HG02884 (cell line): ENCODE results near the gene ATP10D.

Experiments
- ATAC-seq: cut with Tn5 transposase; IDR thresholded peaks from one replicate; pipeline ENCODE4 v1.9.1; 2021; ENCODE audit warnings: mild to moderate bottlenecking, moderate library complexity; ENCODE audit not compliant: unreplicated experiment

ATP10D gene

DNA sequence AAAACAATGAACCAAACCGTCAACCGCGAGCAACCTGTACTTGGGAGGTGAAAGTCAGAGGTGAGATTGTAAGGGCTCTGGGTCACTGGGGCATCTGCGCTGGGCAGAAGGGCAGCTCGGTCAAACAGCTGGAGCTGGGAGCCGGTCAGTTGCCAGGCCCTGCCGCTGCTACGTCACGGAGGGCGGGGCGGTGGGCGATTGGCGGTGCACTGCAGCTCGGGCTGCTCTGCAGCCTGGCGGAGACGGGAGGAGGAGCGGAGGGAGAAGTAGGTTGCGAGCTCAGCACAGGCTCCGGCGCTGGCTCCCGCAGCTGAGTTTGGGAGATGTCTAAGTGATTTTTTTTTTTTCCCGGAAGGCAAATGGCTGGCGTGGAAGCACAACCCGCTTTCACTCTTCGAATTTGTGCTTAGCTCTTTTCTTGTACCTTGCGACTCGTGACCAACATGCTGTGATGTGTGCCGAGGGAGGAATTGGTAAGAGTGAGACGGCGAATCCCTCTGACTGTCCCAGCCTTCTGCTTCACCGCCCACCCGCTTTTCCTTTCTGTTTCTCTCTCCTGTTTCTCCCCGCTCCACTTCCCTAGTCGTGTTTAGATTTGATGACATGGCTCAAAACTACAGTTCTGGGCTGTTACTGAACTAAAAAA is at the start of gene ATP10D:
Gene ATP10D (plus strand): TSS at position 229 of the 646 bp plus-strand sequence. CDS start 27,266 bp downstream, outside the sequence.
- ATAC-seq, result peak; percentile 95

DNA sequence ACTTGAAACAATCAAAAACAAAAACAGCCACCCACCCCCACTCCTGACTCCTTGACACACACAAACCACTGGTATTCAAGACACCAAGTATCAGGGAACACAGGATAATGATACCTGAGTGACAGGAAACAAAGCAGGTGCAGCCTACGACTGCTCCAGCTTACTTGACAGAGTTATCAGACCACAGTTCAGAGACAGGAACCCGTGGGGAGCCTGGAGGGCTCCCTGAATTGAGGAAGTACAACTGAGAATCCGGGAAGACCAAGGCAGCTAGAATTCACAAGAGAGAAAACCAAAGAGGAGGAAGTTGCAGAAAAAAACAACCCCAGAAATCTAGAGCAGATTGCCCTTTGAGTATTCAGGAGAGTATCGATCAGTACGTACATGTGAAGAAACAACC is 42.1 kb upstream of the ATP10D start:
- peak; percentile 67 for ATAC-seq

DNA sequence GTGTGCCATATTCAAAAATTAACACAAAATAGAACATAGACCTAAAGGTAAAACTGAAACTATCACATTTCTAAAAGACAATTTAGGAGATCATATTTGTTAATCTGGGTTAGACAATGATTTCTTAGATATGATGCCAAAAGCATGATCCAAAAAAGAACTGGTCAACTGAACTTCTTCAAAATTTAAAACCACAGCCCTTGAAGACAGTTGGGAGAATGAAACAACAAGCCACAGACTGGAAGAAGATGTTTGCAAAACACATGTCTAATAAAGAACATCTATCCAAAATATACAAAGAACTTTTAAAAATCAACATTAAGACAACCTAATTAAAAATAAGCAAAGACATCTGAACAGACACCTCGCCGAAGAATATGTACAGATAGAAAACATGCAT is 41.0 kb upstream of the ATP10D start:
- no peak for ATAC-seq

DNA sequence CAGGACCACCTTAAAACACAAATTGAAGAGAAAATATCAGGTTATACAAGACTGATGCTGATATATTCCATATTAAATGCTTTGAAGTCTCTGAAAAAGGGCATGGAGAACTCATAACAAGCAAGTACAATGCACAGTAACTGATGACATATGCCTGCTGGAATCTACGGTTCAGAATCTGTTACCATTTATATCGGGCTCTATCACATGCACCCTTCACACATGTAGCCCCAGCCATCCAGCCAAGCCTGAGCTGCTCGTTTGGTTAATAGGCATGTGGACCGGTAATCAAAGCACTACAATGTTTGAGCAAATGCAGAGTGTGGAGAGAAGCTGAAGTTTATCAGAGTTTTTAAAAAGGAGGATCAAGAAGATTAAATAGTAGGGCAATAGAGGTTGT is 33.4 kb upstream of the ATP10D start:
- ATAC-seq, result no peak

DNA sequence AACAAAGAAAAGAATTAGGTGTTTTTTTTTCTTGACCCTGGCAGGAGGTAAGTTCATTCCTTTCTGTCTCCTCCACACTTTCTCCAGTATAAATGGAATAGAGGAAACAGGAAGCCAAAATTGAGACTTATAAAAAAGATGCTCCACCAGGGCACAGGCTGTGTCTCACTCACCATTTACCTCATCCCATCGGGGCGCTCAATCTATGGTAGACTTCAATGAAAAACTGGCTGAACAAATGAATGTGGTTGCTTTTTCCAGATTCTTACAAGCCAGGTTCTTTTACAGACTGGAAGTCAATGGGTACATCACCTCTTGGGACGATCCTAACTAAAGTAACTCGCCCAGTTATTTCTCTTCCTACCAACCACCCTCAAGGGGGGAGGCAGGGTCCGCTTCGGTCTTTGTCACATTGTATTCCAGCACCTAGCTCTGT is 22.3 kb upstream of the ATP10D start:
- ATAC-seq, result peak; percentile 26

DNA sequence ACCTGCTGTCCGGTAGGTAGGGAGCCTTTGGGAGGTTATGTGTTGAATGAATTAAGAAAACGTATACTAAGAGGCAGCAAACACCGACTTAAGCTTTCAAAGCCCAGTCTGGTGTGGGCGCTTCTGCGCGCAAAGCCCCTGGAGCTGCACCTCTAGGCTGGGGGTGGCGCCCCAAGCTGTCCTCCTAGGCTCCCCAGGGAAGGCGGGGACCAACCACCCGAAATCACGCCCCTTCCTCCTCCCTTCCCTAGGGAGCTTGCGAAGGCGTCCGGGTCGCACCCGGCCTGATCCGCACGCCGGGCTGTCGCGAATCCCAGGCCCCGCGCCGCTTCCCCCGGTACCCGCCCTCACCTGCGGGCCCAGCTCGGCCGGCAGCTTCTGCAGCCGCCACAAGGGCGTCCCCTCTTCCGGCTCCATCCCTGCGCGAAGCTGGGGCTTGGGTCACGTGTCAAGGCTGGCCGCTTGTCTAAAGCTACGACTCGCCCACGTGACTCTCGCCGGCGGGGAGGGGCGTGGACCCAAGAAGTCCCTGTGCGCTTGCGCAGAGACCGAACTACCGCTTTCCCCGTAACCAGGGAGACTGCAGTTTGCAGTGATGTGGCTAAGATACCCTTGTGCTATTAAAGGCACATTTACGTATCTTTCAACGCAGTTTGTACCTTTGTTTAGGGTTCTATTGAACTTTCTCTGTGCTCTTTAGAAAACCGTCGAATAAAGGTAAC is 21.7 kb upstream of the ATP10D start, which contains the start of gene COMMD8:
Gene COMMD8 (minus strand): TSS at position 468 of the 722 bp plus-strand sequence. CDS start 51 bp downstream, at position 417.
- ATAC-seq, result peak; percentile 86

DNA sequence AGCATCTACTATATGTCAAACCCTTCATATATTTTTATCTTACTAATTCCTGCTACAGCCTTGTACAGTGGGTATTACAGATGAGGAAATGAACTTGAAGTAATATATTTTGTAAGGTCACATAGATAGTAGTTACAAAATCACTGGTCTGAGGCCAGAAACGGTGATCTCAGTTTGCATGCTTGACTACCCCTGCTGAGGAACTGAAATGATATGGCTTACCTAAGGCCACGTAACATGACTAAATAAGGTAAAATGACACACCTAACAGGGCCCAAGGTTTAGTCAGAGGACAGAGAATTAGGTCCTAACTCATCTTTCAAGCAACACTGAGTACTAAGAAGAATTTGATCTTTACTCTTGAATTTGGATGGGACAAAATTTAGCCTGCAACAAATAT is 20.1 kb upstream of the ATP10D start:
- ATAC-seq, result peak; percentile 23

DNA sequence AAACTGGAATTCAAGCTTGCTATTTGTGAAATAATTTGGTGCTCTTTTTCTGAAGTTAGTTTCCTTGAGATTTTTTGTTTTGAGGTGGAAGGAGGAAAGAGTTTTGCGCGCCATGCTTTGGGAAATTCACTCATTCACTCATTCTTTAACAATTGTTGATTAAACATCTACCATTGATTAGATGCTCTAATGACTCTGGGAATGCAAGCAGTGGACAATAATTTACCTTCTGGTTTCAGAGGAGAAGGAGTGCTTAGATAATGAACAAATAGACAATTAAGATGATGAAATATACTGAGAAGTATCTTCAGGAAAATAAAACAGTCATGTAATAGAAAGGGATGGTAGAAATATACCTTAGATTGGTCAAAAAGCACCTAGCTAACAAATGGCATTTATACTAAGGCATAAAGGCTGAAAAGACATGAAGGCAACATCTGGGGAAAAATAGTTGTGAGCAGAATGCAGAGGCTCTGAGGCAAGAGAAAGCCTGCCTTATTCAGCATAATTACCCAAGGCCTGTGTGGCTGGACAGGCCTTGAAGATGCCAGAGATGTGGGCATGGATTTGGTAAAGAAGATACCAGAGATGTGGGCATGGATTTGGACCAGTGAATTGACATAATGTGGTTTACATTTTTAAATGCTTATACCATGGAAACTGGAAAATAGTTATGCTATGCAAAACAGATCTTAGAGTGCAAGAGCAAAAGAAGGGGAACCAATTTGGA is 18.9 kb upstream of the ATP10D start:
- ATAC-seq, result no peak

DNA sequence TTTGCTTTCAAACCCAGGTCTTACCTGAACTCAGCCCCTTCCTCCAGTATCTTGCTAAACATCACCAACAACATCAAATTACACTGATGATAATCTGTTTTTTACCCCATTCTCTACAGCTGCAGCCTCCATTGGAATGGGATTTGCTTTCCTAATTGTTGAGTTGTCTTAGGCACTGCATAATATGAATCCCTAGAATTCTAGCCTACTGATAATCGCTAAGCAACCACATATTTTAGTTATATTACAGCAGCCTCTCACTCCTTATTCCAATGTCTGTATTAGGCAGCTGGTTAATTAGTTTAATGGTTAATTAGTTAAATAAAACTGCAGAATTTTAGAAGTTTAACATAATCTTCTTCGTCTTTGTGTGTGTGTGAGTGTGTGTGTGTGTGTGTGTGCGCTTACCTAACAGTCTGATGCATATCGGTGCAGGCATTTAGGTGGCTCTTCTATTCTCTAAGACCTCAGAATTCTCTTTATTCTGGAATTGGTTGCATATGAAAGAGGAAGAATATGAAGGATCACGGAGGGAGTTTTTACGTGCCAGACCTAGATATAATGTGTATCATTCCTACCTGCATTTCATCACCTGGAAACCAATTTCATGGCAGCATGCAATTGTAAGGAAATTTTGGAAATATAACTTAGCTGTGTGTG is 16.2 kb upstream of the ATP10D start:
- ATAC-seq, result no peak

DNA sequence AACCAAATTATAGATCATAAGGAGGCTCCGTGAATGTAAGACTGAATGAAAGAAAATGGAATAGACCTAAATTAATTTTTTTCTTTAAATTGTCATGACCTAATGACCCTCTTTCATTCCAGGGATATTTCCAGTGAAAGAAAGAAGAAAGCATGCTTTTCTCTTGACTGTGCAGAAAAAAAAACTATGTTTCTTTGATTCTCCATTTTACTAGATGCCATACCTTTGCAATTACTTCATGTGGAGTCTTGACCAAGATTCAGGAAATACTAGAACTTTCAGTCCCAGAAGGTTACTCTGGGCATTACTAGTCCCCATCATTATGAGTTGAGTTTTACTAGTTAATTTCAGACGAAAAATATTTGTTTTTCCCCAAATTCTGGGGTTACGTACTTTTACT is 15.1 kb upstream of the ATP10D start:
- ATAC-seq, result no peak

DNA sequence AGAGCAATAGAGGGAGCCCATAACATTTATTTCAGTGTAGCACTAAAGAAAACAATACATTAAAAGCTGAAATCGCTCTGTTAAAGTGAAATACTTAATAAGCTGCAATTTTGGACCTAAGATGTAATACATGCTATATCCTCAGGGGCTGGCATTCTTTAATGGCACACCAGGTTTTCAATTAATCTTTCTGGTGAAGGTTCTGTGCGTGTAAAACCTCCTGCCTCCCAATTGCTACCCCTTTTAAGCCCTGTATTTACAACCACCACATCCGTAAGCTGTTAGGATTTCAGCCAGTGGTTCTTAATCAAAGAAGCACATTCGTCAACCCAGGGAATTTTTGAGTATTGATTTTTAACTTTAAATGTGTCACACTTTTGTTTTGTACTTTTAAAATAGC is 14.0 kb upstream of the ATP10D start:
- ATAC-seq, result no peak

DNA sequence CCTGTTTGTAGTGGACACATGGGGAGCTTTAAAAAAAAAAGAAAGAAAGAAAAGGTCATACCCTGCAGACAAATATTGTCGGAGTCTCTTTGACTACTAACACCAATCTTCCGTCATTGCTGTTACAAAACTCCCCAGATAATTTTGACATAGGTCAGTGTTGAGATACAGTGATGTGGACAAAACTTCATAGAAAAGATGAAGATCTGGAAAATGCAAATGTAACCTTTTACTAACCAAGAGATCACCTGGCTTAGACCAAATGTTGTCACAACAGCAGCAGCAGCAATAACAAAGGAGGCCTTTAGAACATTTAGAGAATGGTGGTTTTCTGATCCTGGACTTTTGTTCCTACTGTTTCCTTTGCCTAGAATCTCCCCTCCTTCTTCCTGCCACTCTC is 13.5 kb upstream of the ATP10D start:
- no peak for ATAC-seq

DNA sequence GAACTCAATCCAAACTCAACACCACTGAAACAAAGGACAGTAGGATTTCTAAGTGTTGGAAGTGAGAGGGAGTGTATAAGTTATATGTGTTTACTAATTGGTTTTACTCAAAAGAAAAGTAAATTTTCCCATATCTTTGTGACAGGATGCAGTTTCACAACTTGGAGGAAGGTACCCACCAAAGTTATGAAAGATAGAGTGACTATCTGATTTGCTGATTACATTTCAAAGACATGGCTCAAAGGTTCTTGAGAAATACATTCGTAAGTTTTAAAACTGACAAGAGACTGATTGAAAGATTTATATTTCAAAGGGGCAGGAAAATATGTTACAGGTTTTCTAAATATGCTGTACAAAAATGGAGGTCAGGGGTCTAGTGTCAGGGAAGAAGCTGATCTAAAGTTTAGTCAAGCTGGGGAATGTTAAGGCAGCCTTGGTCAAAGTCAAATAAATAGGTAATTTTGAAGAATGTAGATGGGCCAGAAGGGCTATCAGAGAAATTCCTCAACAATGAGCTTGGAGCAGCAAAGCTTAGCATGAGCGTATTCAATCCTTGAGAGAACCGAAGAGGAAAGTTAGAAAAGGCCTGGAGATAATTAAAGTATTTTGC is 11.8 kb upstream of the ATP10D start:
- ATAC-seq, result no peak

DNA sequence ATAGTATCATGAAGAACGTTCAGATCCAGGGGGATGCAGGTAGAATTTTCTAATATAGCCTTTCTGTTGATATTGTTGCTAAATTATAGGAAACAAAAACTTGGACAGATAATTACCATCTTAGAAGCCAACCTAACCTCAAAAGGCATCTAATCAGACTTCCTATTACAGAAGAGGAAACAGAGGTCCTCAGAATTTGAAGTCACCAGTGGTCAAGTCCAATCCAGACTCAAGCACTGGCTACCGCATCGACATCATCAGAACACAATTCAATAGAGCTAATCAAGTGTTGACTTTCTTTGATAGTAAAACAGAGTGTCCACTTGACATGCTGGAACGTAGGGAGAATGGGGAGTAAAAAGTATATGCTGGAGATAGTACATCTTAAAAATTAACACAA is 10.3 kb upstream of the ATP10D start:
- ATAC-seq, result no peak

DNA sequence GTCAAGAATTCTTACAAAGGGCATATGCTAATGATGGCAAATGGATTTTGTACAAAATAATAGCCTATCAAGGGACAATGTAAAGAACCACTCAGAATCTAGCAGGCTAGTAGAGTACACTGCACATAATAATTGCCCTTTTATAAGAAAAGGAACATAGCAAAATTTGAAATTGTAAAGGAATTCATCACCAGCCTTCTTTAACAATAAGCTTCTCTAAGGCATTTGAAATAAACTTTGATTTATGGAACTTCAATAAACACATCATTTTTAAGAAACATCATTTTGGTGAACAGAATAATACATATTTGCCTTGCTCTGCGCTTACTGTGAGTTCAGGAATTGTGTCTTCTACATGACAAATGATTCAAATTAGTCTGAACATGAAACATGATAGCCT is 9.7 kb upstream of the ATP10D start:
- ATAC-seq, result no peak

DNA sequence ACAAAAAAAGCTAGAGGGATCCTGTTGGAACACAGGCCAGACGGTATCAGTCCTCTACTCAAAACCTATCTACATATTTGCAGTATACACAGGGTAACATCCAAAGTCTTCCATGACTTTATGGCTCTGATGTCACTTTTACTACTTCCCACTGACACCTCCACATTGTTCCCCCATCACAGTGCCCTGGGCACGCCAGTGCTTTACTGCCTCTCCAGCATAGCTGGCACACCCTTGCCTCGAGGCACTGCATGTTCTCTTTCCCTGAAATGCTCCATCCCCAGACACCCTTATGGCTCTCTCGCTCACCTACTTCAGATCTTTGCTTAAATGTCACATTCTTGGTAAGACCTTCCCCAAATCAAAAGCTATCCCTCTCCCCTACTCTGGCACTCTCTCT is 6.3 kb upstream of the ATP10D start:
- no peak for ATAC-seq

DNA sequence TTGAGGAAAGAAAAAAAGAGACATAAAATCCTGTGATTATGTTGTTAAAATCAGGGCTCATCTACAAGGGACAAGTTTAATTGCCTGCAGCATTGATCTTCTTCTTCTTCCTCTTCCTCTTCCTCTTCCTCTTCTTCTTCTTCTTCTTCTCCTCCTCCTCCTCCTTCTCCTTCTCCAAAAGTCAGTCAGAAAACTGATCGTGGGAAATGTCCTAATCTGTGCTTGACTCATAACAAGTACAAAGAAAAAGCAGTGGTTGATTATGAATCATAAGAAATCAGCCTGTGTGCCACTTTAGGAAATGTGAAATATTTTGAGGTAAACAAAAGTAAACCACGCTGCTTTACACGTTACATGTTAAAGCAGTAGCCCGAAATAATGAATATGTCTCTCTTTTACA is 2.7 kb upstream of the ATP10D start:
- no peak for ATAC-seq

DNA sequence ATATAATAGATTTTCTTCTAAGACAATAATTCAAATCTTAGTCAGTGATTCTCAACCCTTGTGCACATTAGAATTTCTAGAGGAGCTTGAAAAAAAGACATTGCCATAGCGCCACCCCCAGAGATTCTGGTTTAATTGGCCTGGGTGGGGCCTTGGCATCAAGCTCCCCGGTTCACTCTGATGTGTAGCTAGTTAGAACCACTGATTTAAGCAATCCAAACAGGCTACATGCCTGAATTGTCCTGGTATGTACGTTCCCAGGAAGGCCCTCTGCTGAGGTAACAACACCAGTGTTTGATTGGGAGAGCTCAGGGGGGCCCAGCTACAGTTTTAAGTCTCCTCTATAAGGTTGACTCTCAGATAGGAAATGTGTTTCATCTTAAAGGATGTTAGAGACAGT is 1.3 kb upstream of the ATP10D start:
- ATAC-seq, result no peak

DNA sequence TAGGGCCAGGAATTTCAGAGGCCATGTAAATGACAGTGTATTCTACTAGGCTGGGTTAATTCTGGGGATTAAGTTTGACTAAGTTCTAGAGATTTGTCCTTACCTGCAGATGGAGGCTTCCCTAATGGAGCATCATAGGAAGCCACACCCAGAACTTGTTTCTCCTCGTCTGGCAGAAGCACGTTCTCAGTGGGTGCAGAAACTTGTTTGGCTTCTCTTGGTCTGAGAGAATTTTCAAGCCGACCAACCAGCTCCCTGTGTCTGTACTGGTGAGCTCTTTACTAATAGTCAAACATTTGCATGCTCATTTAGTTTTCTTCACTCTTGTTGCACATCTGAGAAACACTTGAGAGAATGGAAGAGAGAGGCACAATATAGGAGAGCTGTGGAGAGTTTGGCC is 907 bp upstream of the ATP10D start:
- ATAC-seq, result no peak

DNA sequence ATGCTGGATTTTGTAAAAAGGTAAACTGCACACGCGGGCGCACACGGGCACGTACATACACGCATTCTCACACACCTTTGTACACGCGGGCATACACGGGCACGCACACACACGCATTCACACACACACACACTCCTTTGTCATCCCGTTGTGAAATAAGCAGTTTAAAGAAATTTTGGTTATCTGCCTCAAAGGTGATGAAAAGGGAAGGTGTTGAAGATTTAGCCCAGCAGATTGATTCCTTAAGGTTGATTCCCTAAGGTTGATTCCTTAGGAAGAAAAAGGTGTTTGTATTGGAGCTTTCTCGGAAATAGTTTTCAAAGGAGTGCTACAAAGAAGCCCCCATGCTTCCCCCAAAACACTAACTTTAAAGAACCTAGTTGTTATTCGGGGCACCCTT is 693 bp downstream of the ATP10D start:
- ATAC-seq, result no peak

DNA sequence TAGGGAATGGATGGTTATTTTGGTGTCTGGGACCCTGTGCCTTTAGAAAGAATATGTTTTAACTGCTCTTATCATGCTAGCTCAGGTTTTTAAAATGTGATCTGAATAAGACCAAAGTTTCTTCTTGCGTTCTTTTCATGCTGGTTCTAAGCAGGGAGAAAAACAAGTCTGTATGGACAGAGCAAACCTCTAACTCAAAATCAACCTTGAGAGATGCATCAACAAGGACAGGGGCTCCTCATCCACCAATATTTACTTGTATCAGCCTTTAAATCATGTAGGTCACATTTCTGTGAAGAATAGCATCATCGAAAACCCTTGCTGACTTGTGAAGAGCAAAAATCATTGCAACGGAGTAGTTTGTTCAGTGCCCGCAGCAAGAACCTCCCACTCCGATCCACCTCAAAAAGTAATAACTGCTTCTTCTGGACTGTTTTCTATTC is 1.2 kb downstream of the ATP10D start:
- ATAC-seq, result no peak
